ENCODE data around the gene ISG15. TPM values are rescaled to one million over a fixed set of nuclear protein-coding genes. Genes with fewer than 3 reads are reported as not detected.
A peak's percentile ranks its signal among the peaks of the same experiment; 100 is the strongest.

The ISG15 gene
- total RNA-seq, 6 experiments from 2014 or later: 38.4 to 89.1 (median 42.1) TPM

DNA sequence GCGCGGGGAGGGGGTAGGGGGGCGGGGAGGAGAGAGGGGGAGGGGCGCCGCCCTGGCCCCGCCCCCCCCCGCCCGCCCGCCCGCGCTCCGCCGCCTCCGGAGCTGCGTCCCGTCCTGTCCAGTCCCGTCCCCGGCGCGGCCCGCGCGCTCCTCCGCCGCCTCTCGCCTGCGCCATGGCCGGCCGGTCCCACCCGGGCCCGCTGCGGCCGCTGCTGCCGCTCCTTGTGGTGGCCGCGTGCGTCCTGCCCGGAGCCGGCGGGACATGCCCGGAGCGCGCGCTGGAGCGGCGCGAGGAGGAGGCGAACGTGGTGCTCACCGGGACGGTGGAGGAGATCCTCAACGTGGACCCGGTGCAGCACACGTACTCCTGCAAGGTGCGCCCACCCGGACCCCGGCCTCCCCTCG is 6.7 kb downstream of the ISG15 start, which contains the start of gene AGRN:
AGRN (plus strand) TSS at position 121 of the 405 bp plus-strand sequence; CDS start at position 174, 53 bp downstream.
- H3K9me3 Mint-ChIP-seq: no peaks in the 10 kb centered on the region
- peak within 1 kb of the TSS; percentile 66 for H3K27ac Mint-ChIP-seq
- peak within 1 kb of the TSS; percentile 82 for H3K4me3 Mint-ChIP-seq
- TF ChIP-seq, protein P1, sequence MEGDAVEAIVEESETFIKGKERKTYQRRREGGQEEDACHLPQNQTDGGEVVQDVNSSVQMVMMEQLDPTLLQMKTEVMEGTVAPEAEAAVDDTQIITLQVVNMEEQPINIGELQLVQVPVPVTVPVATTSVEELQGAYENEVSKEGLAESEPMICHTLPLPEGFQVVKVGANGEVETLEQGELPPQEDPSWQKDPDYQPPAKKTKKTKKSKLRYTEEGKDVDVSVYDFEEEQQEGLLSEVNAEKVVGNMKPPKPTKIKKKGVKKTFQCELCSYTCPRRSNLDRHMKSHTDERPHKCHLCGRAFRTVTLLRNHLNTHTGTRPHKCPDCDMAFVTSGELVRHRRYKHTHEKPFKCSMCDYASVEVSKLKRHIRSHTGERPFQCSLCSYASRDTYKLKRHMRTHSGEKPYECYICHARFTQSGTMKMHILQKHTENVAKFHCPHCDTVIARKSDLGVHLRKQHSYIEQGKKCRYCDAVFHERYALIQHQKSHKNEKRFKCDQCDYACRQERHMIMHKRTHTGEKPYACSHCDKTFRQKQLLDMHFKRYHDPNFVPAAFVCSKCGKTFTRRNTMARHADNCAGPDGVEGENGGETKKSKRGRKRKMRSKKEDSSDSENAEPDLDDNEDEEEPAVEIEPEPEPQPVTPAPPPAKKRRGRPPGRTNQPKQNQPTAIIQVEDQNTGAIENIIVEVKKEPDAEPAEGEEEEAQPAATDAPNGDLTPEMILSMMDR (IDR thresholded peaks at IDR 0.05): no peak
- DNase-seq: no peak
- peaks cover 23% of the 10 kb centered on the region for H3K4me1 Mint-ChIP-seq (ENCODE audit: low read depth)
- H3K27me3 Mint-ChIP-seq (ENCODE audit: insufficient read depth): peaks cover 2% of the 10 kb centered on the region
- H3K36me3 Mint-ChIP-seq (ENCODE audit: low read depth): peaks cover 9% of the 10 kb centered on the region

DNA sequence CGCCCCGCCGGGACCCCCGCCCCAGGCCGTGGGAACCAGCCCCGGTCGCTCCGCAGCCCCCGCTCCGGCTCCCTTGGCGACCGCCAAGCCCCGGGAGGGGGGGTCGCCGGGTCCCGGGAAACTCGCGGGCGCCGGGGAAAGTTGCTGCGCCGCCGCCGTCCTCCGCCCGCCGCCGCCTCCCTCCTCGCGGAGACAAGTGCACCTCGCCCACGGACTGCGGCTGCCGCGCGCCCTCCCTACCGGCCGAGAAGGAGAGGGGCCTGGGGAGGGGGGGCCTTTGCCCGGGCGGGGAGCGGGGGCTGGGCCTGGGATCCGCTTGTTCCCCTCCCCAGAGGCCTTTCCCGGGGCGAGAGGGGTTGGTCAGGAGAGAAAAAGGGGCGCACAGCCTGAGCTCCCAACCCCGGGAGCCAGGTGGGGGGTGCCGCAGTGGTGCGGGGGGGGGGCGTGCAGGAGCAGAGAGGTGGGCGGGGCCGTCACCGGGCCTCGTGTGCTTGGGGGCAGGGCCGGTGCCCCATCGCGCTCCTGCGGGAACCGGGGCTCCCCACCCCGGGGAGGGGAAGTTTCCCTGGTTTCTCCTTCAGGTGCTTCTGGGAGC is 7.2 kb downstream of the ISG15 start:
- no peaks in the 10 kb centered on the region for H3K9me3 Mint-ChIP-seq
- peaks cover 9% of the 10 kb centered on the region for H3K36me3 Mint-ChIP-seq (ENCODE audit: low read depth)
- peak overlapping the region; percentile 82 for H3K4me3 Mint-ChIP-seq
- DNase-seq: no peak
- H3K4me1 Mint-ChIP-seq (ENCODE audit: low read depth): peaks cover 23% of the 10 kb centered on the region
- H3K27me3 Mint-ChIP-seq (ENCODE audit: insufficient read depth): peaks cover 2% of the 10 kb centered on the region
- TF ChIP-seq, protein P1 (IDR thresholded peaks at IDR 0.05): no peak
- H3K27ac Mint-ChIP-seq: peak overlapping the region; percentile 66; the same call in 1 of the 2 replicates

DNA sequence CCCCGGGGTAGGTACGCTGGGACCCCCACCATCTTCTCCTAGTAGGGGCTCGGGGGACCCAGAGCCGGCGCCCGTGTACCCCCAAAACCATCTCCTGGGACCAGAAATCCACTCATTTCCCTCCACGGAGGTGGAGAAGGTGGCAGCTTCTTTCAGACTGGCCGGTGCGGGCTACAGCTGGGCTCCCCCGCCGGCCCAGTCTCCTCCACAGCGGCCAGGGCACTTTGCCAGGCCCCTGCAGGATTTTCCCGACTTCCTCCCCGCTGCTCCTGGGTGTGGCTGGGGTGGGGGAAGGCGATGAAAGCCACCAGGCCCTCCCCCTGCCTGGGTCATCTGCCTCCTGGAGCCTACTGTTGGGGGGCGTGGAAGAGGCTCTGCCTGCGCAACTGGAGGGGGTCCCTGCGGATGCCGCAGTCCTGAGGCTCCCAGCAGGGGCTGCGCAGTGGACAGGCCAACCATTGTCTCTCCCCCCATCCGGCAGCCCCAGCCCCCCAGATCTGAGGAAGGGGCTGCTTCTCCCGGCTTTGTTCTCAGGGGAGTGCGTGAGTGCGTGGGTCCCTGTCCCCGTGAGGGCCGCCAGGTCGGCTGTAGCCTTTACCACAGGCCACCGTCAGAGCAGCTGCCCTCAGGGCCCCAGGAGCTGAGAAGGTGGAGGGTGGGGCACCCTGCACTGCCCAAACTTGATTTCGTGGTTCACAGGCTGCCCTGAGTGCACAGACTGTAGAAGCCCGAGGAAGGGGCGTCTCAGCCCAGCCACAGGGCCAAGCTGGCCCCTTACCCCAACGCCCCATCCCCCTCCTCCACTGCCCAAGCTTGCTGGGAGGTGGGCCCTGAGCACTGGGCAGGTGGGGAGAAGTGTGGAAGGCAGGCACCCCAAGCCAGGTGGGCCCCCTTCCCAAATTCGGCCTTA is 8.0 kb downstream of the ISG15 start:
- H3K36me3 Mint-ChIP-seq (ENCODE audit: low read depth): peaks cover 9% of the 10 kb centered on the region
- H3K4me3 Mint-ChIP-seq: peak overlapping the region; percentile 82
- TF ChIP-seq, protein P1 (IDR thresholded peaks at IDR 0.05): no peak
- peak overlapping the region; percentile 66 for H3K27ac Mint-ChIP-seq
- H3K9me3 Mint-ChIP-seq: no peaks in the 10 kb centered on the region
- H3K27me3 Mint-ChIP-seq (ENCODE audit: insufficient read depth): peaks cover 2% of the 10 kb centered on the region
- H3K4me1 Mint-ChIP-seq (ENCODE audit: low read depth): peaks cover 23% of the 10 kb centered on the region
- peak; percentile 72 for DNase-seq

DNA sequence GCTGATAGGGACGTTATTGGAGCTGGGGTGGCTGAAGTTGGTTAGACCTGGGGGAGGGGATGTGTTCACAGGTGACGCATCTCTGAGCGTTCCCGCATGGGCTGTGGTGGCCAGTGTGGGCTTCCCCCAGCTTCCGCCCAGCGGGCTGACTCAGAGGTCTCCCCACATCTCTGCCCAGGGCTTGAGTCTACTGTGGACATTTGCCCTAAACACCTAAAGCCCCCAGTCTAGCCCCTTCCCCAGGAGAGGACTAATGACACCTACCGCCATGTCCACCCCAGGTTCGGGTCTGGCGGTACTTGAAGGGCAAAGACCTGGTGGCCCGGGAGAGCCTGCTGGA is 8.6 kb downstream of the ISG15 start:
- TF ChIP-seq, protein P1 (IDR thresholded peaks at IDR 0.05): no peak
- Mint-ChIP-seq H3K4me3 (peak overlapping the region; percentile 82), H3K36me3 (ENCODE audit: low read depth) (peaks cover 9% of the 10 kb centered on the region), H3K27ac (peak overlapping the region; percentile 66; the same call in 1 of the 2 replicates), H3K4me1 (ENCODE audit: low read depth) (peaks cover 23% of the 10 kb centered on the region), H3K9me3 (no peaks in the 10 kb centered on the region), H3K27me3 (ENCODE audit: insufficient read depth) (no peaks in the 10 kb centered on the region; the same call in 1 of the 2 replicates)
- peak; percentile 75 for DNase-seq

DNA sequence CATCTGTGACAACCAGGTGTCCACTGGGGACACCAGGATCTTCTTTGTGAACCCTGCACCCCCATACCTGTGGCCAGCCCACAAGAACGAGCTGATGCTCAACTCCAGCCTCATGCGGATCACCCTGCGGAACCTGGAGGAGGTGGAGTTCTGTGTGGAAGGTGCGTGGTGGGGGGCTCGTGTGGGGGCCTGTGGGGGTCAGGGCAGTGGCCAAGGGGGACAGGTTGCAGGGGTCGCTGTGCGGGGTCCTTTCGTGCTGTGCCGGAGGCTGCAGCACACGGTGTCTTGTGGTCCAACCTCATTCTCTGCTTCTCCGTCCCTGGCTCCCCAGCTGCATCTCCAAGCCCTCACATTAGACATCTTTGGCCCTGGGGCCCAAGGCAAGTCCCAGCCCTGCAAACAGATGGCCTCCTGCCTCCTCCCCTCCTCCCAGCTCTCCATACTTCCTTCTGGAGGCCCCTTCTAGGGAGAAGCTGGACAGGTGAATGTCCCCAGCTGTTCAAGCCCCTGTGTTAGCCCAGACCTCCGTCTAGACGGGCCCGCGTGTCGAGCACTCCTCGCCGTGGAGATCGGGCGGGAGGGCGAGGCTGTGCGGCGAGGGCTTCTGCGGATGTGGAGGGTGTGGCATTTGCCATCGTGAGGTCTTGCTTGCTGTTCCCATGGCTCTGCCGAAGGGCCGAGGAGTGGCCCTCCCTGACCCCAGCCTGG is 9.2 kb downstream of the ISG15 start:
- H3K9me3 Mint-ChIP-seq: no peaks in the 10 kb centered on the region
- TF ChIP-seq, protein P1 (IDR thresholded peaks at IDR 0.05): no peak
- H3K4me1 Mint-ChIP-seq (ENCODE audit: low read depth): peaks cover 23% of the 10 kb centered on the region
- no peaks in the 10 kb centered on the region; the same call in 1 of the 2 replicates for H3K27me3 Mint-ChIP-seq (ENCODE audit: insufficient read depth)
- H3K4me3 Mint-ChIP-seq: peak overlapping the region; percentile 82
- H3K36me3 Mint-ChIP-seq (ENCODE audit: low read depth): peaks cover 5% of the 10 kb centered on the region
- peak overlapping the region; percentile 66 for H3K27ac Mint-ChIP-seq
- DNase-seq: no peak

Measured in HFFc6 (cell line).